B cell (primary cell): ENCODE results near the gene HIP1. TPM values are rescaled to one million over a fixed set of nuclear protein-coding genes. Genes with fewer than 3 reads are reported as not detected.

Experiments
- ATAC-seq: fragments of 200-7000 bp; cut with Tn5 transposase; one replicate; pipeline ENCODE4 v1.10.0; 2021; ENCODE audit warnings: low read depth, mild to moderate bottlenecking, moderate number of reproducible peaks, moderate library complexity
- CTCF ChIA-PET: fragments of 350-600 bp; sonication (Branson Sonifier 250); formaldehyde crosslinking; loops from one replicate; lab custom pipeline; 2021; ENCODE audit warnings: antibody characterized with exemption, inconsistent platforms; lab: Charles Lee
- POLR2A ChIA-PET: fragments of 350-600 bp; sonication (Branson Sonifier 250); formaldehyde crosslinking; loops from one replicate; lab custom pipeline; 2021; ENCODE audit warnings: antibody characterized with exemption; lab: Charles Lee
- DNase-seq: peaks from one replicate; pipeline ENCODE4 v3.0.0; 2013
- H2AFZ ChIP-seq: 2 replicates; pipeline ENCODE4 v1.6.1; 2012; ENCODE audit warnings: mild to moderate bottlenecking, low read depth, low read length; ENCODE audit not compliant: insufficient read depth, poor library complexity, severe bottlenecking
- H3K27ac ChIP-seq, 2 donors: 1 replicate in 1 of 2; 2 replicates in 1 of 2; pipeline ENCODE4 v1.5.1; 2012 to 2013; ENCODE audit warnings: low read length in 2 of 2, mild to moderate bottlenecking in 2 of 2, moderate library complexity in 1 of 2
- H3K27me3 ChIP-seq, 4 experiments: fragments of 200-600 bp in 1 of 4; sonication (generic) in 1 of 4; replicated peaks in 1 of 4; 1 replicate in 2 of 4; 2 replicates in 2 of 4; pipeline versions ENCODE4 v1.6.1 to v1.7.0; 2013 to 2016; ENCODE audit warnings: low read length in 3 of 4, mild to moderate bottlenecking in 2 of 4, mixed read lengths in 1 of 4, moderate library complexity in 1 of 4; ENCODE audit not compliant: insufficient read depth in 4 of 4, control insufficient read depth in 3 of 4; ENCODE audit errors: control extremely low read depth in 1 of 4
- H3K36me3 ChIP-seq, 2 experiments: replicated peaks in 1 of 2; 1 replicate in 1 of 2; 2 replicates in 1 of 2; pipeline versions ENCODE4 v1.6.1 to v1.7.1; 2013; ENCODE audit warnings: low read length in 1 of 2; ENCODE audit not compliant: insufficient read depth in 2 of 2, control insufficient read depth in 1 of 2; ENCODE audit errors: control extremely low read depth in 1 of 2, extremely low read depth in 1 of 2
- H3K4me1 ChIP-seq, 2 donors: fragments of 200-600 bp in 1 of 2; sonication (generic) in 1 of 2; 1 replicate in 1 of 2; 2 replicates in 1 of 2; pipeline versions ENCODE4 v1.5.1 to v1.6.1; 2013 to 2017; ENCODE audit warnings: low read length in 2 of 2; ENCODE audit not compliant: control insufficient read depth in 2 of 2, insufficient read depth in 2 of 2
- H3K4me2 ChIP-seq: replicated peaks from 2 replicates; pipeline ENCODE3; 2012; ENCODE audit warnings: mild to moderate bottlenecking, low read depth, low read length; ENCODE audit not compliant: poor library complexity, severe bottlenecking
- H3K4me3 ChIP-seq, 5 experiments: fragments of 200-600 bp in 1 of 5; sonication (generic) in 1 of 5; 1 replicate in 3 of 5; 2 replicates in 2 of 5; pipeline versions ENCODE4 v1.5.1 to v1.7.0; 2011 to 2016; ENCODE audit warnings: low read length in 4 of 5, mild to moderate bottlenecking in 4 of 5, low read depth in 2 of 5, control low read depth in 1 of 5, moderate library complexity in 1 of 5; ENCODE audit not compliant: insufficient read depth in 1 of 5; ENCODE audit errors: control extremely low read depth in 1 of 5, extremely low read depth in 1 of 5
- H3K79me2 ChIP-seq: fragments of 200-600 bp; sonication (generic); one replicate; pipeline ENCODE4 v1.6.0; 2016; ENCODE audit warnings: low read length; ENCODE audit not compliant: control insufficient read depth, insufficient read depth
- H3K9ac ChIP-seq: fragments of 200-600 bp; sonication (generic); 2 replicates; pipeline ENCODE4 v1.6.1; 2017; ENCODE audit warnings: mild to moderate bottlenecking, low read length, moderate library complexity
- H3K9me3 ChIP-seq, 3 donors: one replicate each; pipeline versions ENCODE4 v1.6.1 to v1.7.1; 2013; ENCODE audit warnings: low read length in 2 of 3; ENCODE audit not compliant: control insufficient read depth in 2 of 3, insufficient read depth in 1 of 3; ENCODE audit errors: control extremely low read depth in 1 of 3
- H4K20me1 ChIP-seq: 2 replicates; pipeline ENCODE4 v1.6.0; 2012; ENCODE audit warnings: mild to moderate bottlenecking, low read length; ENCODE audit not compliant: insufficient read depth, control insufficient read depth, poor library complexity, severe bottlenecking
- H3K27ac Mint-ChIP-seq: one replicate; pipeline ENCODE4 v1.8.0; 2021; ENCODE audit warnings: mixed read lengths
- H3K27me3 Mint-ChIP-seq: one replicate; pipeline ENCODE4 v1.8.0; 2021; ENCODE audit warnings: mixed read lengths
- H3K4me1 Mint-ChIP-seq: one replicate; pipeline ENCODE4 v1.8.0; 2021; ENCODE audit warnings: mixed read lengths
- H3K4me3 Mint-ChIP-seq: one replicate; pipeline ENCODE4 v1.8.0; 2021; ENCODE audit warnings: mixed read lengths
- H3K9me3 Mint-ChIP-seq: one replicate; pipeline ENCODE4 v1.8.0; 2022; ENCODE audit warnings: mixed read lengths; ENCODE audit not compliant: insufficient read depth
- CTCF ChIP-seq: fragments of 200-600 bp; IDR thresholded peaks from one replicate; pipeline ENCODE4 v1.8.0; 2022; ENCODE audit warnings: antibody characterized with exemption, mild to moderate bottlenecking
- EZH2 ChIP-seq: IDR thresholded peaks from 2 replicates; pipeline ENCODE4 v1.6.1; 2012; ENCODE audit warnings: borderline replicate concordance, low read depth, mild to moderate bottlenecking, moderate library complexity, low read length; ENCODE audit not compliant: insufficient read depth, poor library complexity, severe bottlenecking
- WGBS: methylation state at CpG from one replicate; pipeline ENCODE4 v1.1.5; 2013; ENCODE audit warnings: missing lambda C conversion rate; ENCODE audit not compliant: insufficient coverage; 5-methylcytosine and 5-hydroxymethylcytosine counted together
- intact Hi-C: fragments of 100-400 bp; cut with micrococcal nuclease; formaldehyde crosslinking; loops from one replicate; pipeline ENCODE4 v1.10.0; 2022
- polyA plus RNA-seq: library from polyadenylated mRNA; depleted of rRNA; stranded (reverse); fragments of >200 nt; gene quantifications from 2 replicates; pipeline ENCODE4 v1.2.3, GENCODE V29; 2012
- total RNA-seq, 2 donors: library from RNA; stranded (reverse); fragments of 120-200 nt in 1 of 2; gene quantifications; 1 replicate in 1 of 2; 2 replicates in 1 of 2; pipeline versions ENCODE4 v1.2.3 to v1.2.4, GENCODE V29; 2013 to 2022

HIP1 gene
- total and polyA plus RNA-seq, 2 donors (not counting 1 experiment from before 2014, with no cell fraction given), result 6.5 to 16.7 TPM

- no peaks in the 10 kb centered on the region for H3K36me3 ChIP-seq
- TF ChIP-seq CTCF, result no peak
- no peak overlapping the region for H3K9ac ChIP-seq
- DNase-seq (no peak), ATAC-seq (no peak)
- H3K4me1 ChIP-seq, result no peaks in the 10 kb centered on the region
- no peaks in the 10 kb centered on the region for H3K79me2 ChIP-seq
- WGBS, result 98% methylated on average over 7 of the region's 14 CpGs
- Mint-ChIP-seq H3K27me3 (no peaks in the 10 kb centered on the region), H3K4me3 (no peak overlapping the region), H3K9me3 (no peaks in the 10 kb centered on the region), H3K27ac (no peak overlapping the region), H3K4me1 (peaks cover 4% of the 10 kb centered on the region)
- H3K4me3 ChIP-seq, result no peak overlapping the region
- no peak overlapping the region for H3K4me2 ChIP-seq
- intact Hi-C loops, result no loop called here
- H3K27ac ChIP-seq, result no peak overlapping the region
- no peaks in the 10 kb centered on the region for H3K9me3 ChIP-seq
- ChIA-PET CTCF (no interaction called here), POLR2A (no interaction called here)
- H2AFZ ChIP-seq, result no peak overlapping the region
- H4K20me1 ChIP-seq, result no peaks in the 10 kb centered on the region
- no peaks in the 10 kb centered on the region for H3K27me3 ChIP-seq
Observed at GRCh38 chr7:75573477-75574019, 165.2 kb downstream of the HIP1 start.

GRCh38 chr7:75572814-75573213 lies 165.9 kb downstream of the HIP1 start:
- H3K4me3 Mint-ChIP-seq, result no peak overlapping the region
- ChIA-PET CTCF (no interaction called here), POLR2A (no interaction called here)
- no peak overlapping the region for H3K4me2 ChIP-seq
- no peaks in the 10 kb centered on the region for H3K9me3 Mint-ChIP-seq
- ATAC-seq (no peak), DNase-seq (no peak)
- H3K4me3 ChIP-seq, result no peak overlapping the region
- H3K9ac ChIP-seq, result no peak overlapping the region
- no peak overlapping the region for H3K27ac ChIP-seq
- WGBS, result 96% methylated on average over 9 of the region's 11 CpGs
- H4K20me1 ChIP-seq, result no peaks in the 10 kb centered on the region
- no peaks in the 10 kb centered on the region for H3K27me3 Mint-ChIP-seq
- H3K4me1 Mint-ChIP-seq, result peaks cover 4% of the 10 kb centered on the region
- no peak overlapping the region for H3K27ac Mint-ChIP-seq
- H2AFZ ChIP-seq, result no peak overlapping the region
- peaks cover 0 to 1% of the 10 kb centered on the region in 2 experiments for H3K36me3 ChIP-seq
- H3K27me3 ChIP-seq, result no peaks in the 10 kb centered on the region
- no peaks in the 10 kb centered on the region for H3K79me2 ChIP-seq
- intact Hi-C loops, result no loop called here
- no peak for TF ChIP-seq EZH2
- no peak for TF ChIP-seq CTCF
- no peaks in the 10 kb centered on the region for H3K9me3 ChIP-seq
- H3K4me1 ChIP-seq, result no peaks in the 10 kb centered on the region
